ENCODE data around the gene KAT7.

KAT7 gene

DNA sequence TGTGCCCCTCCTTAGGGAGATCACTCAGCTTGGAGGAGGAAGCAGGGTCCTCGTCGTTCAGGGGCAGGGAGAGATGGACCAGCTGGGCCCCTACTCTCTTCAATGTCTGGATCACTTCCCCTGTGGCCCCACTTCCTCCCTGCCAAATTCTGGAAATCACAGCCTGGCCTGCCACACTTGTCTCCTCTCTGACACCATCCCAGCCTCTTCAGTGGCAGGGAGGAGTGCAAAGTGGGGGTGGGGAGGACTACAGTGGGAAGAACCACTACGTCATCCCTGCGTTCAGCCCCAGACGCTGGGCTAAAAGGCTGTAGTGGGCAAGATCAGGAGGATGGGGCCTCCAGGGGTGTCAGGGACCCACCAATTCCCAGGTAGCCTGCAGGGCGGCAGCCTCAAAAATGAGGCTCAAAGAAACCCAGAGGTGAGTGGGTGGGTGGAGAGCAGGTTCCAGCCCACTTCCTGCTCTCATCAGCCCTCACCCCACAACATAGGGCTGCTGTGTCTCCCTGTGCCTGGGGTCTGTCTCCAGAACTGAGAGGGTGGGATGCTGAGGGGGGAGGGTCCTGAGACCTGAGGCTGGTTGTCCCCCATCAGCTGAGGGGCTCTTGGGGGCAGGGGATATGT, 84.4 kb downstream of the KAT7 start:
- DNase-seq (ENCODE audit: low read depth): no peak

DNA sequence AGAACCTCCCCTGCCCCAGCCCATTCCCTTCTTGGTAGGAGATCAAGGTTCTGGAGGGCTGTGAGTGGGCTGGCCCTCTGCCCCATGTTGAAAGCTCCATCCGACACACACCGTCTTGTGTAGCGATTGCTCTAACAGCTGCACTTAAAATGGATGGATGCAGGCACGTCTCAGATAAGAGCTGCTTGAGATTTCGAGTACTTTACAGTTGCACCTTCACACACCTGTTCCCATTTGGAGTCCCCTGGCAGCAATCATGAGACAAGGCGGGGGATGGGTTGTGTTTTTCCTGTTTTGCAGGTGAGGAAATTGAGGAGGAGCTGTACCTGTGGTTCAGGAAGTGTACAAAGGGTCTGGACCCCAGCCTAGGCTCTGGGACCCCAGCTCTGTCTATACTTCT, 85.0 kb downstream of the KAT7 start:
- DNase-seq (ENCODE audit: low read depth): no peak

- DNase-seq (ENCODE audit: low read depth): no peak
Observed at GRCh38 chr17:49873926-49874325, 85.4 kb downstream of the KAT7 start.

DNA sequence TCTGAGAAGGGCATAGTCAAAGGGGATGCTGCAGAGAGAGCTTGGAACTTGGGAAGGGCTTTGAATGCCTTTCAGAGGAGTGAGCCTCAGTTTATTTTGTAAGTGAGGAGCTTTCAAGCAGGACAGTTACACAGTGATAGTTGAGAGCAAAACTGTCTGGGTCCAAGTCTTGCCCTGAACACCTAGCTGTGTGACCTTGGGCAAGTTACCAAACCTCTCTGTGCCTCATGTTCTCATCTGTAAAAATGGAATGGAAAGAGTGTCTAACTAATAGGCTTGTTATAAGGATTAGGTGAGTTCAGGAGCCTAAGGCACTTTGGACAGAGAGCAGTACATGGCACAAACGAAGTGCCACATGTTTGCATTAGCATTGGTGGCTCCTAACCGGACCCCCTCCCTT, 86.4 kb downstream of the KAT7 start:
- no peak for DNase-seq (ENCODE audit: low read depth)

- DNase-seq (ENCODE audit: low read depth): no peak
Observed at GRCh38 chr17:49875685-49876084, 87.2 kb downstream of the KAT7 start.

- no peak for DNase-seq (ENCODE audit: low read depth)
Observed at GRCh38 chr17:49878931-49879904, 90.7 kb downstream of the KAT7 start.

GRCh38 chr17:49880291-49881053, 92.0 kb downstream of the KAT7 start:
- no peak for DNase-seq (ENCODE audit: low read depth)

DNA sequence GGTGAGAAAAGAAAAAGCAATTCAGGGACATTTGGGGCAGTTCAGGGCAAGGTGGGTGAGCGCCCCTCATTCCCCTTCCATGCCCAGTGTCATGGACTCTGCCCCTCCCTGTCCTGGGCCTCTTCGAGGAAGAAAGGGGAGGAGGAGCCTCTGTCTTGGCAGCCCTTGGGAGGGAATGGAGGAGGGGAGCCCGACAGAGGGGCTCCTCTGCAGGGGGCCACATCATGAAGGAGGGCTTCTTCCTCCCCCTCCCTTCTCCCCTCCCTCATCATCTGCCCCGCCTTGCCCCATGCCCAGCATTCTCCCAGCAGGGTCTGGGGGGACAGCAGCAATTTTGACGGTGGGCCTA, 92.5 kb downstream of the KAT7 start:
- DNase-seq (ENCODE audit: low read depth): no peak

GRCh38 chr17:49882434-49882833, 94.0 kb downstream of the KAT7 start:
- DNase-seq (ENCODE audit: low read depth): no peak
